Body of pancreas (tissue), 4 donors: ENCODE measurements around the gene KLLN. TPM values are rescaled to one million over a fixed set of nuclear protein-coding genes. Genes with fewer than 3 reads are reported as not detected.
"Not testable (repeated sequence)": the region's sequence is repeated elsewhere in the genome, so short reads cannot be mapped to it uniquely, and the experiment has no call there.

ENCODE experiments used
- ATAC-seq: fragments of 150-250 bp; one replicate; pipeline ENCODE4 v1.9.1; 2016
- DNase-seq, 4 donors: peaks; one replicate each; pipeline ENCODE4 v3.0.0-alpha.2; 2019
- H3K27ac ChIP-seq, 4 donors: fragments of 200-600 bp; sonication (generic); 1 replicate in 3 of 4; 2 replicates in 1 of 4; pipeline versions ENCODE4 v1.5.1 to v1.6.1; 2016 to 2019; ENCODE audit warnings: mild to moderate bottlenecking in 1 of 4, mixed read lengths in 1 of 4, moderate library complexity in 1 of 4
- H3K27me3 ChIP-seq, 2 donors: fragments of 200-600 bp; sonication (generic); one replicate each; pipeline ENCODE4 v1.6.0; 2016; ENCODE audit warnings: mild to moderate bottlenecking in 1 of 2
- H3K36me3 ChIP-seq, 2 donors: fragments of 200-600 bp; sonication (generic); replicated peaks in 1 of 2; 2 replicates each; pipeline ENCODE4 v1.5.1; 2016; ENCODE audit warnings: low read depth in 2 of 2; ENCODE audit not compliant: insufficient read depth in 1 of 2
- H3K4me1 ChIP-seq: fragments of 200-600 bp; sonication (generic); one replicate; pipeline ENCODE4 v1.6.0; 2016
- H3K4me3 ChIP-seq, 2 donors: fragments of 200-600 bp; sonication (generic); 1 replicate in 1 of 2; 2 replicates in 1 of 2; pipeline ENCODE4 v1.5.1; 2016 to 2019
- H3K9me3 ChIP-seq, 3 donors: fragments of 200-600 bp; sonication (generic); 1 replicate in 2 of 3; 2 replicates in 1 of 3; pipeline ENCODE4 v1.5.1; 2016
- POLR2A ChIP-seq, 3 donors: fragments of 450-650 bp; IDR thresholded peaks; one replicate each; pipeline ENCODE4 v1.6.1; 2016; ENCODE audit warnings: antibody characterized with exemption in 3 of 3, mild to moderate bottlenecking in 2 of 3
- WGBS, 2 donors: methylation state at CpG; one replicate each; pipeline ENCODE4 v1.1.5; 2017; 5-methylcytosine and 5-hydroxymethylcytosine counted together
- intact Hi-C: fragments of 100-400 bp; cut with DNase I; formaldehyde crosslinking; loops from one replicate; pipeline ENCODE4 v1.15.1; 2023
- total RNA-seq, 2 donors: library from RNA; depleted of rRNA; stranded (reverse); fragments of >200 nt; gene quantifications; one replicate each; pipeline ENCODE4 v1.1.0, GENCODE V29; 2016
- TF ChIP-seq, protein P1 (sequence below), 7 experiments: fragments of 450-650 bp in 4 of 7; fragments of 200-600 bp in 3 of 7; sonication (generic) in 3 of 7; IDR thresholded peaks; one replicate each; pipeline ENCODE4 v1.5.1; 2016 to 2019; ENCODE audit warnings: antibody characterized with exemption in 7 of 7

KLLN gene
- total RNA-seq, 2 donors from 2014 or later = 0.78 to 0.99 TPM

DNA sequence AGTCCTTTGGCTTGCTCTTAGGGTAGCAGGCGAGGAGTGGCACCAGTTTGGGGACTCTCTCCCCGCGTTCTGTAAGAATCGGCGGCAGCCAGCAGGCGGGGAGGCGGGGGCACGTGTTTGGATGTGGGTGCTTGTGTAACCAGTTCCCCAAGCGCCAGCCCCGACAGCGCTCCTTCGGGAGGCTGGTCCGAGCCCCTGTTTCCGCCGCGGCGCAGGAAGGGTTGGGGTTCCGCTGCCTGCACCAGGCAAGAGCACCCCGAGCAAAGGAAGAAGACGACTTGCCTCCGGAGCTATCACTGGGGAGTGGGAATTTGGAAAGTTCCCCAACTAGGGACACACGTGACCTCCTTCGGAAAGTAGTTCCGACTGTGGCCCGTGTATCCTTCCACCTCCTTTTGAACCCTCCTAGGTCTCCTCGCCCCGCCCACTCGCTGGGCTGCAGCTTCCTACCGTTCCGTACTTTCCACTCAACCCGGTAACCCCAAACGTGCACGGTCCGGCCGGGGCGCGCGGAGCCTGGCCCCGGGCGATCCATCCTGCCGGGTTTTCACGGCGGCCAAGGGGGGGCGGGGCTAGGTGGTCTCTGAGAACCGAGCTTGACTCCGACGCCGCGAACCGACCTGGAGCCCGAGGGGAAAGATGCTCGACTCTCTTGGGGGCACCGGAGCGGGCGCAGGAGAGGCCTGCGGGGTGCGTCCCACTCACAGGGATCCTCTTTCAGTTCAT lies 1.2 kb downstream of the KLLN start:
- Histone ChIP-seq H3K4me3 (peak overlapping the region; percentile 81 to 83), H3K27ac (peak overlapping the region; percentile 91 to 99 (median 98)), H3K36me3 (no peaks in the 10 kb centered on the region), H3K9me3 (no peaks in the 10 kb centered on the region), H3K27me3 (no peaks in the 10 kb centered on the region), H3K4me1 (peaks cover 16% of the 10 kb centered on the region)
- WGBS, 2 donors = 0% methylated on average over 41 to 57 of the region's 57 CpGs
- peak; percentile 88 for ATAC-seq
- TF ChIP-seq, protein P1, sequence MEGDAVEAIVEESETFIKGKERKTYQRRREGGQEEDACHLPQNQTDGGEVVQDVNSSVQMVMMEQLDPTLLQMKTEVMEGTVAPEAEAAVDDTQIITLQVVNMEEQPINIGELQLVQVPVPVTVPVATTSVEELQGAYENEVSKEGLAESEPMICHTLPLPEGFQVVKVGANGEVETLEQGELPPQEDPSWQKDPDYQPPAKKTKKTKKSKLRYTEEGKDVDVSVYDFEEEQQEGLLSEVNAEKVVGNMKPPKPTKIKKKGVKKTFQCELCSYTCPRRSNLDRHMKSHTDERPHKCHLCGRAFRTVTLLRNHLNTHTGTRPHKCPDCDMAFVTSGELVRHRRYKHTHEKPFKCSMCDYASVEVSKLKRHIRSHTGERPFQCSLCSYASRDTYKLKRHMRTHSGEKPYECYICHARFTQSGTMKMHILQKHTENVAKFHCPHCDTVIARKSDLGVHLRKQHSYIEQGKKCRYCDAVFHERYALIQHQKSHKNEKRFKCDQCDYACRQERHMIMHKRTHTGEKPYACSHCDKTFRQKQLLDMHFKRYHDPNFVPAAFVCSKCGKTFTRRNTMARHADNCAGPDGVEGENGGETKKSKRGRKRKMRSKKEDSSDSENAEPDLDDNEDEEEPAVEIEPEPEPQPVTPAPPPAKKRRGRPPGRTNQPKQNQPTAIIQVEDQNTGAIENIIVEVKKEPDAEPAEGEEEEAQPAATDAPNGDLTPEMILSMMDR (IDR thresholded peaks at IDR 0.05) = peak in 3 of 7 experiments; percentile 8 to 14 (median 13)
- TF ChIP-seq POLR2A (IDR thresholded peaks at IDR 0.05) = peak; percentile 29 to 83 (median 78)
- intact Hi-C loops = no loop called here
- DNase-seq = peak; percentile 98

DNA sequence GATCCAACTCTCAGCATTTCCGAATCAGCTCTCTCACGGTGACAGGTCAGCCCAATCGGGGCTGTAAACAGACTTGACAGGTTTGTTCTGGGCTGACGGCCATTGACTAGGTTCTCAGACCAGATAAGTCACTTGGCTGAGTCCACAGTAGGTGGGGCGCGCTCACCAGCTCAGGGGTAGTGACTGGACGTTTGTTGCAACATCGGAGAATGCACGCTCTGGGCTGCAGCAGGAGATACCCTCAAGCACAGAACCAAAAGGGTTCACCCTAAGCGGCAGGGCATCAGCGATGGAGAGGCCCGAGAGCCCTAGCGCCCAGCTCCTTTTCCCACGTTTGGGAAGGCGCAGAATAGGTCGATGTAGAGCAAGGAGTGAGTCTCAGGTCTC lies 1.8 kb downstream of the KLLN start:
- WGBS, 2 donors = 1 to 3% methylated on average over 16 of the region's 16 CpGs
- H3K27ac ChIP-seq = peak overlapping the region; percentile 91 to 99 (median 98)

DNA sequence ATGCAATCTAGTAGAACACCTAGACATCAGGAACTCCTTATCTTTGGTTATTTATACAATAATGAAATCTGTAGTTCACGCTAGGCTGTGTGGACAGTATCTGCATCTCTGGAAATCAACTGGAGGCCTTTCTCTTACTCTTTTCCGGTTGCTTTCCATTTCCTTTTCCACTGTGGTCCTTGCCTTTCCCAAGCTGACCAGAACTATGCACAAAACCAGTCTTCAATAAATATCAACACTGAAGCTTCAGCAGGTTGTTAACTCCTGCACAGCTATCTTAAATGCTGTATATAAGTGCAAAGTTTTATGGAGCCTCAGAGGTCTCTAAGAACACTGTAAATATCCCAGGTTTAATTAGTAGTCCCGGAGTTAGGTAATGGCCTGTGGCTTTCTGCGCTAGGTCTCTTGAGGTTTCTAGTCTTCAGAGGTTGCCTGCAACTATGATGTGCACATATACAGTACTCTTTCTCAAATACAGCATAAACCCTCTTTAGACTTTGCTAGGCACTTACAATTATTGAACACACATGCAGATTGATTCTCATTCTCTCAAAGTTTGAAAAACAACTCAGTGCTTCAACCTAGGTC lies 2.4 kb downstream of the KLLN start:
- no peak for DNase-seq
- 38 to 43% methylated on average over 4 of the region's 4 CpGs for WGBS, 2 donors
- peaks cover 16% of the 10 kb centered on the region for H3K4me1 ChIP-seq
- no peaks in the 10 kb centered on the region for H3K36me3 ChIP-seq
- no peaks in the 10 kb centered on the region for H3K9me3 ChIP-seq
- no peaks in the 10 kb centered on the region for H3K27me3 ChIP-seq
- H3K27ac ChIP-seq = peak overlapping the region in 3 of 4 donors; percentile 96 to 99 (median 99)
- TF ChIP-seq POLR2A (IDR thresholded peaks at IDR 0.05) = no peak
- TF ChIP-seq, protein P1 (IDR thresholded peaks at IDR 0.05) = no peak
- intact Hi-C loops = no loop called here
- H3K4me3 ChIP-seq = no peak overlapping the region
- ATAC-seq = no peak

More for the DNA sequence above, 1.8 kb downstream of the KLLN start:
- DNase-seq = peak; percentile 85 to 94 (median 92)
- peak; percentile 54 for ATAC-seq
- Histone ChIP-seq H3K36me3 (no peaks in the 10 kb centered on the region), H3K27me3 (no peaks in the 10 kb centered on the region), H3K4me3 (peak overlapping the region; percentile 81 to 83), H3K9me3 (no peaks in the 10 kb centered on the region), H3K4me1 (peaks cover 16% of the 10 kb centered on the region)
- TF ChIP-seq, protein P1 (IDR thresholded peaks at IDR 0.05) = peak in 4 of 7 experiments; percentile 20 to 45 (median 22)
- no peak for TF ChIP-seq POLR2A (IDR thresholded peaks at IDR 0.05)
- intact Hi-C loops = no loop called here

DNA sequence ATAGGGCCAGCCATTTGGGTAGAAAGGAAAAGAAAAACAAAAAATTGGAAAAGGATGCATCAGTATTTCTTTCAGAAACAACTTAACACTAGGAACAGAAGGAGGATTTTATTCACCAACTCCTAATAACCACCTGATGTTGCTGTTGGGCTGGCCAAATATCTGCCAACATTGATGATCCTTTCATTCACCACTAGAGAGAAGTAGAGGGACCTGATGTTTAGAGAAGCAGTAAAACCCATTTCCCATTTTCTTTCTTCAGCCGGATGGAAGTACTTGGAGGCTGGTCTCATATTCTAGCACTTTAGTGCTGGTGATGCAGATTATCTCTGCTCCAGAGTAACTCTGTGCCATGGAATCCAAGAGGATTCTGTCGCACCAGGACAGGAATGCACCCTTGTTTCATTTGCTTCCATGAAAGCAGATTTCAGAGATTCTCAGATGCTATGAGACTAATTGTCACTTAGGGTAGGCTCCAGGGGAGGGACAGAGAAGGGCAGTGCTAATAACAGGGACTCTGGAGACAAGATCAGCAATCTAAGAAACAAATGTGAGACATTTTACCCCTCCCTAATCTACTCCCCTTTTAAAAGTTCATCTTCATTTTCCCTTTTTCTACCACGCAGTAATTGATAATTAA lies 3.1 kb downstream of the KLLN start:
- Histone ChIP-seq H3K27me3 (no peaks in the 10 kb centered on the region), H3K4me1 (peaks cover 16% of the 10 kb centered on the region), H3K9me3 (no peaks in the 10 kb centered on the region), H3K27ac (no peak overlapping the region), H3K36me3 (no peaks in the 10 kb centered on the region), H3K4me3 (no peak overlapping the region)
- 44 to 53% methylated on average over 3 of the region's 3 CpGs for WGBS, 2 donors
- intact Hi-C loops = no loop called here
- DNase-seq = peak in 1 of 4 donors; percentile 45
- TF ChIP-seq POLR2A (IDR thresholded peaks at IDR 0.05) = no peak
- TF ChIP-seq, protein P1 (IDR thresholded peaks at IDR 0.05) = peak in 6 of 7 experiments; percentile 9 to 57 (median 46)
- no peak for ATAC-seq

DNA sequence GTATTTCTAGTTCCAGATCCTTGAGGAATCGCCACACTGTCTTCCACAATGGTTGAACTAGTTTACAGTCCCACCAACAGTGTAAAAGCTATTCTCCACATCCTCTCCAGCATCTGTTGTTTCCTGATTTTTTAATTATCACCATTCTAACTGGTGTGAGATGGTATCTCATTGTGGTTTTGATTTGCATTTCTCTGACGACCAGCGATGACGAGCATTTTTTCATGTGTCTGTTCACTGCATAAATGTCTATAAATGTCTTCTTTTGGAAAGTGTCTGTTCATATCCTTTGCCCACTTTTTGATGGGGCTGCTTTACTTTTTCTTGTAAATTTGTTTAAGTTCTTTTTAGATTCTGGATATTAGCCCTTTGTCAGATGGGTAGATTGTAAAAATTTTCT lies 7.7 kb downstream of the KLLN start:
- not testable (repeated sequence) for H3K36me3 ChIP-seq, H3K27ac ChIP-seq, DNase-seq, ATAC-seq, H3K4me3 ChIP-seq, H3K9me3 ChIP-seq, H3K27me3 ChIP-seq
- peaks cover 10% of the 10 kb centered on the region for H3K4me1 ChIP-seq
- WGBS, 2 donors = 84 to 97% methylated on average over 4 of the region's 4 CpGs
- intact Hi-C loops = loop anchor here (10.0 kb wide), 3 partner anchors 259 to 699 kb away; no protein-coding TSS in a partner anchor

DNA sequence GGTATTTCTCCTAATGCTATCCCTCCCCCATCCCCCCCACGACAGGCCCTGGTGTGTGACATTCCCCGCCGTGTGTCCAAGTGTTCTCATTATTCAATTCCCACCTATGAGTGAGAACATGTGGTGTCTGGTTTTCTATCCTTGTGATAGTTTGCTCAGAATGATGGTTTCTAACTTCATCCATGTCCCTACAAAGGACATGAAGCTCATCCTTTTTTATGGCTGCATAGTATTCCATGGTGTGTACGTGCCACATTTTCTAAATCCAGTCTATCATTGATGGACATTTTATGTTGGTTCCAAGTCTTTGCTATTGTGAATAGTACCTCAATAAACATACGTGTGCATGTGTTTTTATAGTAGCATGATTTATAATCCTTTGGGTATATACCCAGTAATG lies 8.1 kb downstream of the KLLN start:
- not testable (repeated sequence) for H3K27ac ChIP-seq, H3K4me3 ChIP-seq, H3K27me3 ChIP-seq, H3K36me3 ChIP-seq, DNase-seq, ATAC-seq, H3K4me1 ChIP-seq, H3K9me3 ChIP-seq
- intact Hi-C loops = loop anchor here (10.0 kb wide), 3 partner anchors 260 to 700 kb away; no protein-coding TSS in a partner anchor
- 85 to 86% methylated on average over 5 of the region's 5 CpGs for WGBS, 2 donors
